Osteocyte (in vitro differentiated cells): Measurements from ENCODE around the gene SLC32A1. TPM values are rescaled to one million over a fixed set of nuclear protein-coding genes. Genes with fewer than 3 reads are reported as not detected.

Experiments used
- DNase-seq: peaks from one replicate; pipeline ENCODE4 v3.0.0; 2021; ENCODE audit warnings: mixed read lengths; ENCODE audit not compliant: unreplicated experiment; ENCODE audit errors: extremely low spot score
- H3K27ac Mint-ChIP-seq: one replicate; pipeline ENCODE4 v1.8.0; 2021; ENCODE audit warnings: mild to moderate bottlenecking, mixed read lengths; ENCODE audit not compliant: unreplicated experiment
- H3K27me3 Mint-ChIP-seq: one replicate; pipeline ENCODE4 v1.8.0; 2021; ENCODE audit warnings: mixed read lengths; ENCODE audit not compliant: unreplicated experiment
- H3K36me3 Mint-ChIP-seq: one replicate; pipeline ENCODE4 v1.8.0; 2021; ENCODE audit warnings: mixed read lengths; ENCODE audit not compliant: unreplicated experiment
- H3K4me1 Mint-ChIP-seq: one replicate; pipeline ENCODE4 v1.8.0; 2021; ENCODE audit warnings: mixed read lengths; ENCODE audit not compliant: unreplicated experiment
- H3K4me3 Mint-ChIP-seq: one replicate; pipeline ENCODE4 v1.8.0; 2021; ENCODE audit warnings: mild to moderate bottlenecking, moderate library complexity, mixed read lengths; ENCODE audit not compliant: unreplicated experiment
- H3K9me3 Mint-ChIP-seq: one replicate; pipeline ENCODE4 v1.8.0; 2021; ENCODE audit warnings: mixed read lengths; ENCODE audit not compliant: unreplicated experiment
- CTCF ChIP-seq: fragments of 200-600 bp; sonication (generic); IDR thresholded peaks from 2 replicates; pipeline ENCODE4 v1.5.0; 2021; ENCODE audit warnings: antibody characterized with exemption, mild to moderate bottlenecking, moderate library complexity
- total RNA-seq: library from RNA; stranded (reverse); gene quantifications from 2 replicates; pipeline ENCODE4 v1.2.1, GENCODE V29; 2021

SLC32A1 gene
- total RNA-seq, 1 donor from 2014 or later, result not detected

DNA sequence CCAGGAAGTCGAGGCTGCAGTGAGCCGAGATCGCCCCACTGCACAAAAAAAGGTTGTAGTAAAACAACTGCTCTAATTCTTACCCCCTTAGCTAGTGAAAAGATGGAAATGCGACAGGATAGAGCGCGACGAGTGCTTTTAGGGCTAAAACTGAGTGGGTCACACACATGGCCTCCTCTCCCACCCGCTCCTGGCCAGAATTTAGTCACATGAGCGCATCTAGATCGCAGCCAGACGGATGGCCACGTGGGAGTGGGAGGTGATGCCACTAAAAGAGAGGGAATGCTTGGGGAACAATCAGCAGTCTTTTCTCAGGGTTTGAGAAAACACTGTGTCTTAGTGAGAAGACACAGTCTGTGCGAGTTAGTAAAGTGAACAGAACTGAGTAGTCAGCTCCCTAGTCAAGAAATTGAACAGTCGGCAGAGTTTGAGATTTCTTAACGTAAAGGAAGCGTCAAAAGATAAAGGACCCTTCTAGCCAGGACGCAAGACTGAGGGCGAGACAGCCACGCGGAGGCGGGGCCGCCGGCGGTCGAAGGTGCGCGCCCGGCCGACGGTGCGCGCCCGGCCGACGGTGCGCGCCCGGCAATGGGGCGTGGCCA lies 23.3 kb downstream of the SLC32A1 start:
- Mint-ChIP-seq H3K36me3 (peaks cover 7% of the 10 kb centered on the region), H3K9me3 (no peaks in the 10 kb centered on the region), H3K27ac (peak overlapping the region; percentile 25), H3K27me3 (peaks cover 12% of the 10 kb centered on the region), H3K4me3 (peak overlapping the region; percentile 74), H3K4me1 (peaks cover 14% of the 10 kb centered on the region)
- TF ChIP-seq CTCF, result no peak
- no peak for DNase-seq

- Mint-ChIP-seq H3K27me3 (peaks cover 9% of the 10 kb centered on the region), H3K9me3 (no peaks in the 10 kb centered on the region), H3K4me1 (peaks cover 14% of the 10 kb centered on the region), H3K27ac (peak within 1 kb of the TSS; percentile 99), H3K36me3 (peaks cover 11% of the 10 kb centered on the region), H3K4me3 (peak within 1 kb of the TSS; percentile 96)
- peak; percentile 98 for DNase-seq
- no peak for TF ChIP-seq CTCF
These were observed 24.0 kb downstream of the SLC32A1 start, which contains the start of gene ACTR5 for GRCh38 chr20:38748097-38748860. ACTR5 (plus strand) TSS chr20:38748460; CDS start chr20:38748479, 19 bp downstream.

GRCh38 chr20:38748861-38749149 lies 24.5 kb downstream of the SLC32A1 start:
- Mint-ChIP-seq H3K27me3 (peaks cover 5% of the 10 kb centered on the region), H3K4me3 (peak overlapping the region; percentile 86), H3K9me3 (no peaks in the 10 kb centered on the region), H3K36me3 (peaks cover 11% of the 10 kb centered on the region), H3K4me1 (peaks cover 14% of the 10 kb centered on the region), H3K27ac (peak overlapping the region; percentile 80)
- TF ChIP-seq CTCF, result no peak
- no peak for DNase-seq

- no peak overlapping the region for H3K27ac Mint-ChIP-seq
- peaks cover 26% of the 10 kb centered on the region for H3K36me3 Mint-ChIP-seq
- H3K27me3 Mint-ChIP-seq, result no peaks in the 10 kb centered on the region
- H3K4me3 Mint-ChIP-seq, result no peak overlapping the region
- H3K4me1 Mint-ChIP-seq, result peaks cover 14% of the 10 kb centered on the region
- no peak for DNase-seq
- no peaks in the 10 kb centered on the region for H3K9me3 Mint-ChIP-seq
- TF ChIP-seq CTCF, result peak; percentile 72
These were observed 27.2 kb downstream of the SLC32A1 start for GRCh38 chr20:38751360-38751976.

DNA sequence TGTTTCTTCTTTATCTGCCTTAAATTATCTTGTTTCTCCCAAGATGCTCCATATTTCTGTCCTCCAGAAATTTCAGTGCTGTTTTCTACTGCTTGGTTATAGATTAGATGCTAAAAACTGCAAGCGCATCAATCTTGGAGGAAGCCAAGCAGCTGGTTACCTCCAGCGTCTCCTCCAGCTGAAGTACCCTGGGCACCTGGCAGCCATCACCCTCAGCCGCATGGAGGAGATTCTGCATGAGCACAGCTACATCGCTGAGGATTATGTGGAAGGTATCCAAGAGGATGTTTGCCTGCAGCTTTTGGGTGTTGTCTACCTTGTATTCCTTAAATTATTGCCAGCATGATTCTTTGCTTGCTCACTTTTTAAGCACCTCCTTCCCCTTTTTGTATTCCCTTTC lies 27.7 kb downstream of the SLC32A1 start:
- Mint-ChIP-seq H3K27me3 (no peaks in the 10 kb centered on the region), H3K9me3 (no peaks in the 10 kb centered on the region), H3K27ac (no peak overlapping the region), H3K4me3 (no peak overlapping the region), H3K4me1 (peaks cover 14% of the 10 kb centered on the region), H3K36me3 (peaks cover 28% of the 10 kb centered on the region)
- no peak for TF ChIP-seq CTCF
- DNase-seq, result no peak
